NCI-H128 (cell line): ENCODE measurements around the gene AGO3.
"Not testable (repeated sequence)": the region's sequence is repeated elsewhere in the genome, so short reads cannot be mapped to it uniquely, and the experiment has no call there.

Experiments
- DNase-seq: peaks from one replicate; lab custom pipeline; 2025; ENCODE audit not compliant: unreplicated experiment; lab: John Stamatoyannopoulos, UW

The AGO3 gene

GRCh38 chr1:36006941-36007500 lies 76.1 kb downstream of the AGO3 start:
- no peak for DNase-seq

DNA sequence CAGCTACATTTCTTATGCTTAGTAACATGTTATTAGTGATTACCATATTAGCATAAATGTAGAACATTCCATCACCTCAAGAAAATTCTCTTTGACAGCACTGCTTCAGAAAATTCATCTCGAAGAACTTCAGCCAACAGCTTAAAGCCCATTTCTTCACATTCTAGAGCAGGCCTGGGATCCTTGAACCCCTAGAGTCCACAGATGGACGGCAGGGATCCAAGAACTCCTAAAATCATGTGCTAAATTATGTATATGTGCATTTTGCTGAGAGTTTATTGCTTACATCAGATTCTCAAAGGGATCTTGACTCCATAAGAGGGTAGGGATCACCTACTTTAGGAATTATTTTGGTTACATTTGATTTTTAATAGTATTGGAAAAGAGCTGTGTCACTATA lies 76.8 kb downstream of the AGO3 start:
- DNase-seq, result no peak

- no peak for DNase-seq
Measured at GRCh38 chr1:36008546-36009197, 77.8 kb downstream of the AGO3 start.

DNA sequence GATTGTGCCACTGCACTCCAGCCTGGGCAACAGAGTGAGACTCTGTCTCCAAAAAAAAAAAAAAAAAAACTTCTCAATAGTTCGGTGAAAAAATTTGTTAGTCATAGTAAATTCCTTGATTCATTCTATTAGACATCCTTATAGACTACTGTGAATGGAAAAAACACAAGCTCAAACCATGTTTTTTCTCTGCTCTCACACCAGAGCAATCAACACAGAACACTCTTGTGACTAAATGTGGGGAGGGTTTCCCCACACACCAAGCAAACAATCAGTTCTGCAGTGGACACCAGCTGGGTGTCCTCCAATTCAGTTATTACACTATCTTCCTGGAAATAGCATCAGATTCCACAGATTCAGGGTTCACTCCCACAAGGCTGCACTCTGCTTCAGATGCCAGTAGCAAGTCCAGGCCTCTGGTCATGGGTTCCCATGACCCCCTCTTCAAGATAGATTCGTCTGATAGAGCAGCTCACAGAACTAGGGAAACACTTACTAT lies 83.9 kb downstream of the AGO3 start:
- no peak for DNase-seq

DNA sequence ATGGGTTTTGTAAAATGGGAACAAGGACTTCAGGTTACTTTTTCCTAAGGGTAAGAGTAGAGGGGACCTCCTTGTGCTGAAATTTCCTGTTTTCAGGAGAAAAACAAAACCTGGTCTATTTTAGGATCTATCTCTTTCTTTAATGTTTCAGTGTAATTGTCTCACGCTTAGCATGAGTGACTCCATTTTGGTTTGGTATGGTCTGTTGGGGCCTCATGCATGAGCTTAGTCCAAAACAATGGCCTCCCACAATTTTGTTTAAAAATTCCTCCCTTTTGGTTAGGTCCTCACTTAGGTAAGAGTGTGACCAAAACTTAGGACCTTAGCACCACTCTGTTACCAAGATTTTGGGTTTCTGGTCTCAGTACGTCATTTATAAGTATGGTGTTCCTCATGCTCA lies 85.8 kb downstream of the AGO3 start:
- DNase-seq, result no peak

- no peak for DNase-seq
Measured at GRCh38 chr1:36023098-36023769, 92.3 kb downstream of the AGO3 start.

DNA sequence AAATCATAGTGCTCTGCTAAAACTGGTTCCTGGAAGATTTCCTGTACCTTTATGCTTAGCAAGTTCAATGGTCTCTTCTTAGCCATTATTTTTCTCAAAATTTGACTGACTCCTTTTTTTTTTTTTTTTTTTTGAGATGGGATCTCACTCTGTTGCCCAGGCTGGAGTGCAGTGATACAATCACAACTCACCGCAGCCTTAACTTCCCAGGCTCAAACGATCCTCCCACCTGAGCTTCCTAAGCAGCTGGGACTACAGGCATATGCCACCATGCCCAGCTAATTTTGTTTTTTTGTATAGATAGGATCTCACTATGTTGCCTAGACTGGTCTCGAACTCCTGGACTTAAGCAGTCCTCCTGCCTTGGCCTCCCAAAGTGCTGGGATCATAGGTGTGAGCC lies 93.1 kb downstream of the AGO3 start:
- not testable (repeated sequence) for DNase-seq

- no peak for DNase-seq
Measured at GRCh38 chr1:36024847-36025246, 93.9 kb downstream of the AGO3 start.

- DNase-seq, result no peak
Measured at GRCh38 chr1:36027766-36028165, 96.9 kb downstream of the AGO3 start.

GRCh38 chr1:36031441-36031840 lies 100.5 kb downstream of the AGO3 start:
- DNase-seq, result no peak

GRCh38 chr1:36034692-36035091 lies 103.8 kb downstream of the AGO3 start:
- no peak for DNase-seq

- no peak for DNase-seq
Measured at GRCh38 chr1:36035154-36035553, 104.2 kb downstream of the AGO3 start.

GRCh38 chr1:36040238-36040637 lies 109.3 kb downstream of the AGO3 start:
- no peak for DNase-seq

DNA sequence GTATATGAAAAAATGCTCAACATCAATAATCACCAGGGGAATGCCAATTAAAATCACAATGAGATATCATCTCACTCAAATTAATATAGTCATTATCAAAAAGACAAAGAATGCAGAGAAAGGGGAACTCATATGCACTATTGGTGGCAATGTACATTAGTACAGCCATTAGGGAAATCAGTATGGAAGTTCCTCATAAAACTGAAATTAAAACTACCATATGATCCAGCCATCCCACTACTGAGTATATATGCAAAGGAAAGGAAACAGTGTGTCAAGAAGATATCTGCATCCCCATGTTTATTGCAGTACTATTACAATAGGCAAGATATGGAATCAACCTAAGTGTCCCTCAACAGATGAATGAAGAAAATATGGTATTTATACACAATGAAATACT lies 120.9 kb downstream of the AGO3 start:
- DNase-seq, result no peak

- DNase-seq, result no peak
Measured at GRCh38 chr1:36053978-36054377, 123.1 kb downstream of the AGO3 start.

- no peak for DNase-seq
Measured at GRCh38 chr1:36055706-36056105, 124.8 kb downstream of the AGO3 start.

DNA sequence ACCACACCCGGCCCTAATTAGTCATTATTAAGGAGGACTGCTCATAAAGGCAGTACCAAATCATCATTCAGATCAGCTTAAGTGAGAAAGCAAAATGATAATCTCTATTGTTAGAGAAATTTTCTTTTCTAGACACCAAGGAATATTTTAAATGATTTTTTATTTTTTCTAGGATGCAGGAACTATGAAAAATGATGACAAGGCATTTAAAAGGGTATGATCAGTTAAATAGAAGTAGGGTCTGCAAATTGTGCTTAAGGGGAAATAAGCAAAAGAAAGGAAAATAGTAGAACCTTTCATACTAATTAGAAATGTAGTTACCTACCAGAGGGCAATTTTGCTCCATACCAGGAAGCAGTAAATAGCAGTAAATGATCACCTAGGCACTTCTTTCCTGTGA lies 131.4 kb downstream of the AGO3 start:
- DNase-seq, result no peak

GRCh38 chr1:36067871-36068270 lies 137.0 kb downstream of the AGO3 start:
- DNase-seq, result no peak

GRCh38 chr1:36068866-36069265 lies 138.0 kb downstream of the AGO3 start:
- no peak for DNase-seq

DNA sequence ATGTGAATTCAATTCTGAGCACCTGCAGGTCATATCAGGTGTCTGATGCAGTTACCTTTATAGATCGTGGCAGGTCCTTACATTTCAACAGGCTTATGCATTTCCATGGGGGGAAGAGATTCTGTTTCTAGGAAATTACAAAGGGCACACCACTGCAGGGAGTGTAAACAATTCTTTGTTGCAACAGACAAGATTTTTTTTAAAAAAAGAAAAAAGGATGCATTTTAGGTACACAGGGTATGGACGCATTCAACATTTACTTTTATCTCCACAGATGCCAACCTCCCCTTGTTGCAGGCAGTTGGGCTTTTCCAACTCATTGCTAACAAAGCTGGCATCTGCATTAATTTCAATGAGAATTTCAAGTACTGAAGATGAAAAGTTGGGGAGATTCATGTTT lies 139.4 kb downstream of the AGO3 start:
- peak; percentile 64 for DNase-seq

- DNase-seq, result no peak
Measured at GRCh38 chr1:36076979-36077573, 146.2 kb downstream of the AGO3 start.

- no peak for DNase-seq
Measured at GRCh38 chr1:36080236-36080635, 149.3 kb downstream of the AGO3 start.
